GM19455 (cell line): ENCODE results near the gene FASN.
"Not testable (repeated sequence)": the region's sequence is repeated elsewhere in the genome, so short reads cannot be mapped to it uniquely, and the experiment has no call there.

Experiments used
- ATAC-seq: cut with Tn5 transposase; IDR thresholded peaks from one replicate; pipeline ENCODE4 v1.9.1; 2021; ENCODE audit not compliant: unreplicated experiment

Gene FASN

DNA sequence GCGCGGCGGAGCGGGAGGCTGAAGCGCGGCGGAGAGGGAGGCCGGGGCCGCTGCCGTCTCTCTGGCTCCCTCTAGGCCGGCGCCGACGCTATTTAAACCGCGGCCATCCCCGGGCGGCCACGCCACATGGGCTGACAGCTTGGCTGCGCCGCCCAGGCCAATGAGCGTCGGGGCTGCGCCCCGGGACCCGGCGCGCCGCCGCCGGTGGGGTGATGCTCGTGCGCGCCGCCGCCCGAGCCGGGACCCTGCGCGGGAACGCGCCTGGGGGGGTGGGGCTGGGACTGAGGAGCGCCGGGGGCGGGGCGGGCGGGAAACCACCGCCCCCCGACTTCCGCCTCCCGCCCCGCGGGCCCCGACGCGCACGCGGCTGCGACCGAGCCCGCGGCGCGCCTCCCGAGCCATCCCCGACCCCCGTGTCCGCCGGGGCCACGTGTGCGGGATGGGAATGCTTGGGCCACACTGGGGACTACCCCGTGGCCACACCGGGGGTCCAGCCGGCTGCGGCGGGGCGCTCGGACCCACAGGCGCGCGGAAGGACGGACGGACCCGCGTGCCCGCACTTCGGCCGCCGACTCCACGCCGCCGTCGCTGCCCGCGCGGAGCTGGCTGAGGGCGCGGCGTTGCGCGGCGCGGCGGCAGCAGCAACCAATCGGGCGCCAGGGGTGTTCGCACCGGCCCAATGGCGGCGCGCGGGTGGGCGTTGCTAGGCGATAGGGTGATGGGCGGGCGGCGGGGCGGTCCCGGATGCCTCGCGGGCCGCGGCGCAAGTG, at the start of gene FASN:
Gene FASN, minus strand, starts transcription at position 68 of the 770 bp plus-strand sequence. CDS start 1,791 bp downstream, outside the sequence.
- ATAC-seq = peak; percentile 68

DNA sequence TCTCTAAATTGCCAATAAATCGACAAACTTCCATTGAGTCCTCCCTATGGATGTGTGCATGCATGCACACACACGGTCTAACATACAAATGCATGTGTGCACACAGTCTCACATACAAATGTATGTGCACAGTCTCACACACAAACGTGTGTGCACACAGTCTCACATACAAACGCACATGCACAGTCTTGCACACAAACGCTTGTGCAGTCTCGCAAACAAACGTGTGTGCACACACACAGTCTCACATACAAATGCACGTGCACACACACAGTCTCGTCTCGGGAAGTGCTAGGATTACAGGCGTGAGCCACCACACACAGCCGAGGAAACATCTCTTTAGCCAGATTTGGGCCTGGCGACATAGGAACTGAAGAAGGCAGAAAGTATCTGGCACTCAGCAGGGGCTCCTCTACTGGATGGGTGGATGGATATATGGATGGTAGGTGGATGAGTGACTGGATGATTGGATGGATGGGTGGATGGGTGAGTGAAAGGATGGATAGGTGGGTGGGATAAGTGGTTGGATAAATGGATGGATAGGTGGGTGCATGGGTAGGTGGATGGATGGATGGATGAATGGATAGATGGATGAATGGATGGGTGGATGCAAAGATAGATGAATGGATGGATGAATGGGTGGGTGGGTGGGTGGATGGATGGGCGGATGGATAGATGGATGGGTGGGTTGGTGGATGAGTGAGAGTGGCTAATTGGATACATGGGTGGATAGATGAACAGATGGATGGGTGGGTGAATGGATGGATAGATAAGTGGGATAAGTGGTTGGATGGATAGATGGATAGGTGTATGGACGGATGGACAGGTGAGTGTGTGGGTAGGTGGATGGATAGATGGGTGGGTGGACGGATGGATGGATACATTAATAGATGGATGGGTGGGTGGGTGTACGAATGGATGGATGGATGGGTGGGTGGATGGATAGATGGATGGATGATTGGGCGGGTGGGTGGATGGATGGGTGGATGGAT, 48.9 kb upstream of the FASN start:
- no peak for ATAC-seq

DNA sequence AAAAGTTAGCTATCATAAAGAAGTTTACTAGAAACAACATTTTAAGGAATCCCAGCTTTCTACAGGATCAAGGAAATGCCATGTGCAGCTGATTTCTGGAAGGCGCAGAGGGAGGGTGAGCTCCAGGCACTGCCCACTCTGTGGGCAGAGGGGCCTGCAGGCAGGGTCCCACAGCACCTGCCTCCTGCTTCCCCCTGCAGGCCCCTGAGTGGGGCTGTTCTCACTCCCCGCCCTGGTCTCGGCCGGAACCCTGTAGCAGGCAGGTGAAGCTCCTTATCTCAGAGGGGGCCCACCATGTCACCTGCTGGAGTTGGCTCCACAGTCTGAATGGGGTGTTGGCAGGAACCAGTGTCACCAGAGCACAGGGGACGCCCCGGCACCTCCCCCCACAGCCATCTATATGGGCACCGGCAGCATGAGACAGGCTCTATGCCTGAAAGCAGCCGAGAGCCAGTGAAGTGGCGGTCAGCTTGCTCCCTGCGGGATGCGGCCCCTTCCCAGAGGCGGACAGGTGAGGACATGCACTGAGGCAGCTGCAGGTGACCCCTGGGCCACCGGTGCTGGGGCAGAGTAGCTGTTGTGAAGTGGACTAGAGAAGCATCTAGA, 47.6 kb upstream of the FASN start:
- no peak for ATAC-seq

DNA sequence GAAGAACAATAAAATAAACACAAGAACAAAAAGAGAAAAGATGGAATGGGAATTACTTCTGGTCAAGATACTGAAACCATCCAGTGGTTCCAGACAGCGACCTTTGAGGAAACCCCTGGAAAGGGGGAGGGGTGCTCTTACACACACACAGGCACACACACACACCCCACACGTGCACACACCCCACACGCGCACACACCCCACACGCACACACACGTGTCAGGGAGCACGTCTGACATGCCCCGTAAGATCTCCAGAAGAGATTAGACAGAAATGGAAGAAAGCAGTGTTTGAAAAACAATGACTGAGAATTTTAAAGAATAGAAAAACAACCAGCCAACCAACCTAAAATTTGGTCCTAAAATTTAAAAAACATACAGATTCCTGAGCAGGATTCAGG, 45.3 kb upstream of the FASN start:
- ATAC-seq = no peak

DNA sequence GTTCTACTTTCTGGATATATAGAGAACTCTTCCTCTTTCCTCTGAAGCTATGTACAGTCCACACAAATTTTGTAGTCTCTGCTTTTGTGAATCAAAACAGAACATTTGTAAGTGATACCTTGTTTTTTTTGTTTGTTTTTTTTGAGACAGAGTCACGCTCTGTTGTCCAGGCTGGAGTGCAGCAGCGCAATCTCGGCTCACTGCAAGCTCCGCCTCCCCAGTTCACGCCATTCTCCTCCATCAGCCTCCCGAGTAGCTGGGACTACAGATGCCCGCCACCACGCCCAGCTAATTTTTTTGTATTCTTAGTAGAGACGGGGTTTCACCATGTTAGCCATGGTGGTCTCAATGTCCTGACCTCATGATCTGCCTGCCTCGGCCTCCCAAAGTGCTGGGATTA, 41.9 kb upstream of the FASN start:
- not testable (repeated sequence) for ATAC-seq

DNA sequence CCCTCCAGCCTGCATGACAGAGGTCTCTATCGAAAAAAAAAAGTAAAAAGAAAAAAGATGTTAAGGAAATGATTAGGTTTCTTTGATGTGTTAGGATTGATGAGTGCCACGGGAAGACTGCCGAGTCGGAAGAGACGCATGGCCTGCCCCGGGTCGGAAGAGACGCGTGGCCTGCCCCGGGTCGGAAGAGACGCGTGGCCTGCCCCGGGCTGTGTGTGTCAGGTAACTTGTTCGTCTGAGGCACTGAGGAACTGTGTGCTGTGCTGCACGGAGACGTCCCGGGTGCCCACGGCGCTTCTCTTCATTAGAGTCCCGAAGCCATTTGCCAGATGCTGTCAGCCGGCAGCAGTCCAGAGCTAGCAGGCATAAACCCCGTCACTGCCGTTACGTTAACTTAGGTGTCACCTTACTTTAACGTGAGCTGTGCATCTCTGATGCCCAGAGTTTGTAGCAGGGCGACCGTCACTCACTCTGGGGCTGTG, 40.5 kb upstream of the FASN start:
- ATAC-seq = no peak

DNA sequence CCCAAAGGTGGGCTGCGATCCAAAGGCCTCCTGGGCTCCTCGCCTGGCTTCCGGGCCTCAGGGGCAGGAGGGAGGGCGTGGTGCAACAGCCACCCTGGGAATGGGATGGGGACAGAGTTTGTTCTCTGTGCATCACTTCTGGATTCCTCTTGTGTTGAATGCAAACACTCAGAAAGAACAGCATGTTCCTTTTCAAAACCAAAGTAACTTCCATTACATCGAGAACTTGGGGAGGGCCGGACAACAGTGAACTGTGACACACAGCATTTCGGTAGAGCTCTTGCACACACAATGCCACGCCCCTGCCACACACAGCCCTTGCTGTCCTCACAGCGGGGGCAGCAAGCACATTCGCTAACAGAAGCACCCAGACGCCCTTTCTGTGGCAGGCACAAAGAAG, 36.1 kb upstream of the FASN start:
- ATAC-seq = no peak

DNA sequence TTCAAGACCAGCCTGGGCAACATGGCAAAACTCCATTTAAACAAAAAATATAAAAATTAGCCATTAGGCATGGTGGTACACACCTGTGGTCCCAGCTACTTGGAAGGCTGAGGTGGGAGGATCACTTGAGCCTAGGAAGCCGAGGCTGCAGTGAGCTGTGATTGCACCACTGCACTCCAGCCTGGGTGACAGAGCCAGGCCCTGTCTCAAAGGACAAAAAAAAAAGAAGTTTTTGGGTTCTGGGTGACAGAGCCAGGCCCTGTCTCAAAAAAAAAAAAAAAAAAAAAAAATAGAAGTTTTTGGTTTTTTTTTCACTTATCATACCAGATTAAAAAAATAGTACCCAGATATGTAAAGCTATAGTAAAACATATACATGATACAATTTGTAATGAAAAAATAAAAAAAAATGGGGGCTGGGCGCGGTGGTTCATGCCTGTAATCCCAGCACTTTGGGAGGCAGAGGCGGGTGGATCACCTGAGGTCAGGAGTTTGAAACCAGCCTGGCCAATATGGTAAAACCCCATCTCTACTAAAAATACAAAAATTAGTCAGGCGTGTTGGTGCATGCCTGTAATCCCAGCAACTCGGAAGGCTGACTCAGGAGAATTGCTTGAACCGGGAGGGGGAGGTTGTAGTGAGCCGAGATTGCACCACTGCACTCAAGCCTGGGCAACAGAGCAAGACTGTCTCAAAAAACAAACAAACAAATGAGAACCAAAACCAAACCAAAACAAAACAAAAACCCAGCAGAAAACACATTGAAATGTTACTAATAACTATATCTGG, 35.3 kb upstream of the FASN start:
- not testable (repeated sequence) for ATAC-seq

DNA sequence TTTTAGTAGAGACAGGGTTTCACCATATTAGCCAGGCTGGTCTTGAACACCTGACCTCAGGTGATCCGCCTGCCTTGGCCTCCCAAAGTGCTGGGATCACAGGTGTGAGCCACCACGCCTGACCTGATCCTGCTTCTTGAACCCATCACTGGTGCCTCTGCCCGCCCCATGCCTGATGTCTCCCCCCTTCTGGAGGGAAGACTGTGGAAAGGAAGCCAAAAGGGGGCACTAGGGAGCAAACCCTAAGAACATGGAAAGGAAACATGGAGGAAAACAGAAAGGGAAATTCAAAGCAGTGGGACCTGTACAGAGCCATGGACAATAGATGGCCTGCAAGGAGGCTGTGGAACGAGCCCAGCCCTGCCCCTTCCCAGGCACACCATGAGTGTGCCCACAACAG, 31.1 kb upstream of the FASN start:
- ATAC-seq = no peak

DNA sequence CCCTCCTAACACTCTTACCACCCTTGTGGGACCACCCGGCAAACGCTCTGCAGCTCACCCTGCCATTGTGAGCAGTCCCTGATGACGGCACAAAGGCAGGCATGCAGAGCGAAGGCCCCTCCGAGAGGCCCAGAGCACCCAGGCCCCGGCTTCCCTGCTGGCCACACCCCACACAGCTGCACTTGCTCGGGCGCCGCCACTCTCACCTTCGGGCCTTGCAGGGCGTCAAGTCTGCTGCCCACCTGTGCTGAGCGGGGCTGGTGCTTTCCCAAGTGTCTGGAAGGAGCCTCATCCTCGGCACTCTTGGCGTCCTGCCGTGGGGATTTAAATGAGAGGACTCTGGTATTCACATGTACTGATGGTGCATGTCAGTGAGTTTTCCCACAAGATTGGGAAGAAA, 30.3 kb upstream of the FASN start:
- ATAC-seq = no peak

DNA sequence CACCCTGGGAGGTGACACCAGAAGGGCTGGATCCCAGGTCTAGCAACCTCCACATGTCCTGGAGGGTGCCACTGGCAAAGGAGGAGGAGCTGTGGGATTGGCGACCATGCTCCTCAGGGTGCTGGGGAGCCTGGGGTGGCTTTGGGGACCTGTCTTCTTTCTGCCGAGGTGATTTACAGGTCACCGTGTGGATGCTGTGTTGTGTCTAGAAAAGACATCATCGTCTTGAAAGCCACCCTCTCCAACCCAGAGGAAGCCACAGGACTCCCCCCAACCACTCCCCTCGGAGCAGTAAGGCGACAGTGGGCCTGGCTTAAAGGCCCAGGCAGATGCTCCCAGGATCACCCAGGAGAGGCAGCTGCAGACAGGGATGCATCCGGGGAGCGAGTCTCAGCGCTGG, 29.7 kb upstream of the FASN start:
- no peak for ATAC-seq

DNA sequence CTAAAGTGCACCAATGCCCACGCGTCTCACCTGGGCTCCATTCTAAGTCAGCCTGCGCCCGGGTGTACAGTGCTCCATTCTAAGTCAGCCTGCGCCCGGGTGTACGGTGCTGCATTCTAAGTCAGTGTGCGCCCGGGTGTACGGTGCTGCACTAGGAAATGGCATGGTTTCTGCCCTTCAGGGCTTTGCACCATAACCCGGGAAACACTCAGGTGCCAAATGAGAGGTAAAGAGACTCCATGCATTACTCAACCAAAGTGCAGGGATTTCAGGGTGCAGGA, 29.2 kb upstream of the FASN start:
- ATAC-seq = no peak

DNA sequence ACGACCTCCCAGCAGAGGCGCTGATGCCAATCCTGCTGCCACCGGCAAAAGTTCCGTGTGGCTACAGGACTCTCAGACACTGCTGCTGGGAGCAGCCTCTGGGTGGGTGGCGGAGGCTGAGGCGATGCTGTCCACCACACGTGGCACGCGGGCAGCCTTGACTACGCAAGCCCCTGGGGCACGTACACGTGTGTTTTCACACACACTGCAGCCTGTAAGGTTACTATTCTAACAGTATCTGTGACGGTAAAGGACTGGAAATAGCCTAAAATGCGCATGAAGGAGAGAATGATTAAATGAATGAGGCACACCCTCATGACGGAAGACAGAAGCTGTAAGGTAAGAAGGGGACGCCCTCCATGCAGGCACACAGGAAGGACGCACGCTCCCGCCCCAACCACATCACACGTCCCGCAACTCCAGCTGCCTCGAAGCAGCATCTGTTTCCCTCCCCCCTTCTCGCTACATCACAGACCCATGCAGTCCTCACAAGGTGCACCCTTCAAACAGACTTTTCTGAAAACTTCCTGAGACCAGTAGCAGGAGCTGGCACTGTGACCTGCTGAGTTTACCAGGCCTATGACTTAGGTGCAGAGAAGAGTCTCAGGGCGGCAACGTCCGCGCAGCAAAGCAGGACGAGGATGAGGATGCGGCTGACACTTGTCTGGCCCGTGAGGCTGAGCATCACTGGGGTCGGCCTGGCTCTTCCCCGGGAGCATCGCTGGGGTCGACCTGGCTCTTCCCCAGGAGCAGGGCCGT, 28.7 kb upstream of the FASN start:
- no peak for ATAC-seq

DNA sequence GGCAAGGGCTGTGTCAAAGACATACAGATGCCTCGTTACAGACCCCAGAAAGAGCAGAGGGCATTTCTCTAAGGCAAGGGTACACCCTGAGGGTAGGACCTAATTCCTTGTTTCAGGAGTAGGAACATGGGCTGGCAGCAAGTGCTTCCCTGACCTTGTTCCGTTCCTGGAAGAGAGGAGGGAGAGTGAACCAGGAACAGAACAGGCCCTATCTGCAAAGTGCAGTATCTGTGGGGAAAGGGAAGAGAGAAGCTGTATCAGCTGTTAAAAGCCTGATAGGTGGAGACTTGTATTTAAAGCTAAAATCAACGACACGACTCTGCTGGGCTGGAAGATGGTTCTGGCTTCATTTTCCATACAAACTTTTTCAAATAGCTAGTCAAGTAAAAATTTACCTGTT, 26.1 kb upstream of the FASN start:
- no peak for ATAC-seq

DNA sequence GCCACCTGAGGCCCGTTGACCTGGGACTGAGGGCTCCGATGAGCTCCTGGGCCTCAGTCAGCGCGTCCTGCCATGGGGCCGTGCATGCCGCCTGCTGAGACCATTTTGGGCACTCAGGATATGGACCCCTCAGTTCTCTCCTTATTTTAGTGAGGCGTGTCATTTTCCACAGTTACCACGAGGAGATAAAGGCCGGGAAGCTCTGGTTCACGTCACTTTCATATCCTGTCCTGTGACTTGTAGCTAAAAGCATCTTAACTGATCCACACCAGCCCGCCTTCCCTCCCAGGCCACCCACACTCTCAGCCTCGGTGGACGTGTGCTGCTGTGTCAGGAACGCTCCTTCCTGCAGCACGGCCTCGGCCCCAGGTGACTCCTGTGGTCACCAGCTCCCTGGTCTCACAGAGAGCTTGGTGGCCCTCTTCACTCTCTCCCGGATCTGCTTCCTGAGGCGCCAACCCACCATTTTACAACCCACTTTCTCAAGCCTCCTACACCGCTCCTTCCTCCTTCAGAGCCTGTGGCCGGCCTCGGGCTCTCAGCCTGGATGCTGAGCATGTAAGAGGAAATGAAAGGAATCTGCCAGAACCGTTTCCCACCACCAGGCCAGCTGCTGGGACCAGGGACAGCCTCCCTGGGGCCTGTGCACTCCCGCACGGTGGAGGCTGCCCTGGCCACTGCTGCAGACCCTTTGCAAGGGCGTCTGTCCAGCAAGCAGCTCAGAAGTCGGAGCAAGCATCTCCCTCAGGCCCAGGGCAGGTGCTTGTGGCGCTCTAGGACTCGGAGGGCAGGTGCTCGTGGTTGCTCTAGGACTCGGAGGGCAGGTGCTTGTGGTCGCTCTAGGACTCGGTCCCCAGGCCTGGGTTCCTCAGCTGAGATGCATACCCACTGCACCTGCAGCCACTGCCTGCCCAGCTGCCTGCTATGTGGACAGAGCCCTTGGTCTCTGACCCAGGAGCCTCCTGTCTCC, 23.9 kb upstream of the FASN start:
- no peak for ATAC-seq

DNA sequence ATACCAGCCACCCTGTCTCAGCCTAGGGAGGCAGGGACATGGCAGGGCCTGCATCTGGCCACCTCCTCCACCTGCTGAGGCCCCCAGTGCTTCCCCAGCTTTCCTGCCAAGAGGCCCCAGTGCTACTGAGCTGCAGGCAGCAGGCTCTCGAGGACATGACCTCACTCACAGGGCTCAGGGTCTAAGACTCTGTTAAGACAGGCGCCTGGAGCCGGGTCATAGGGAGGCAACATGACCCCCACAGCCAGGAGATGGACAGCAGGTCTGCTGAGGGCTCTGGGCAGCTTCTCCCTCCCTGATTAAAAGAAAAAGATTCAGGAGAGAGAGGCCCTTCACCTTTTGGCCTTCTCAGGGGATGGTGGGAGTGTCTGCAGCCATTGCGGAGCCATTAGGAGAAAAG, 23.2 kb upstream of the FASN start:
- ATAC-seq = no peak

DNA sequence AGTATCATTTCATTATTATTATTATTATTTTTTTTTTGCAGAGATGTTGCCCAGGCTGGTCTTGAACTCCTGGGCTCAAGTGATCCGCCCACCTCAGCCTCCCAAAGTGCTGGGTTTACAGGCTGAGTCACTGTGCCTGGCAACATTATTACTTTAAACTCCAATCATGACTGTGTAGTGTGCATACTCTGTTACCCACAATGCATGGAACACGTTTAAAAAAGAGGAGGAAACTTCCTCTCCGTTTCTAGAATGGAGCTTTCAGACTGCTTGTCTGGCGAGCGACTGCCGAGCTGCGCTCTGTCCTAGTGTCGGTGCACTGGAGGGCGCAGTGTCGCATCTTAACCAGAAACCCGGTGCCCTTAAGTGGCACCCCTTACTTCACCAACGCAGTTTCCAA, 22.1 kb upstream of the FASN start:
- ATAC-seq = no peak

DNA sequence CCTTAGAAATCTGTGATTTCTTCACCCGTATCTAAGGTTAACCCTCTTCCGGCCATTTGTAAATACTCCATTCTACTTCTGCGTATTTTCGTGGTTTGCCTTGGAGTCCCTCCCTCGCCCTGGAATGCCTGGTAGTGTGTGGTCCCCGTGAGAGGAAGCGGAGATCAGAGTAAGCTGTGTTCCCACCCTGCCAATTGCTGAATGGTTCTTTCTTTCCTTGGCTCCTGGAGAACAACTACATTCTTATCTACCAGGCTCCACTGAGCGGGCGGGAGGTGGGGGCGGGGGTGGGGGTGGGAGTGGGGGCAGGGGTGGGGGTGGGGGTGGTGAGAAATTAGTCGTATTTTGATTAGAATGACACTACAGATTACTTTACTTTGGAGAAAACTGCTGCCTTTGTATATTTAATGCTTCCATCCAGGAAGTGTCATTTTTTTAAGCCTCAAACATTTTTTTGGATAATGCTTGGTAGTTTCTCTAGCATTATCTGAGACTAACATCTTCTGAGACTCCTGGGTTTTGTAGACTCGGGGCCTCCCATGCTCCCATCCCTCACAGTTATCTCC, 20.9 kb upstream of the FASN start:
- ATAC-seq = no peak
